ENCODE results near the gene AGTPBP1. TPM values are rescaled to one million over a fixed set of nuclear protein-coding genes. Genes with fewer than 3 reads are reported as not detected.

AGTPBP1 gene
- total RNA-seq, 2 experiments from 2014 or later: 24.2 to 37.2 TPM

GRCh38 chr9:85716031-85716877, 25.5 kb downstream of the AGTPBP1 start:
- no TSS peak for BruUV-seq (replicated peaks)

GRCh38 chr9:85715587-85715986, 26.2 kb downstream of the AGTPBP1 start:
- DNase-seq (ENCODE audit: low spot score): no peak
- ChIA-PET CTCF (ENCODE audit: unreplicated experiment) (no interaction called here), POLR2A (interaction anchor here (0.6 kb wide), 1 partner anchor 34 kb away, joined by 3 read pairs; no protein-coding TSS in a partner anchor)
- Histone ChIP-seq H3K79me2 (ENCODE audit: insufficient read depth, low read depth, low read length) (no peaks in the 10 kb centered on the region; the same call in 1 of the 2 replicates), H3K4me2 (ENCODE audit: low read length) (no peak overlapping the region), H3K27ac (ENCODE audit: low read depth, low read length, poor library complexity, severe bottlenecking) (no peak overlapping the region), H3K9me2 (ENCODE audit: insufficient read depth, low read length) (no peaks in the 10 kb centered on the region), H3K4me3 (ENCODE audit: low read depth, low read length, poor library complexity, severe bottlenecking) (no peak overlapping the region), H3K4me1 (ENCODE audit: insufficient read depth, low read length, poor library complexity, severe bottlenecking) (peaks cover 7% of the 10 kb centered on the region), H3K36me3 (ENCODE audit: insufficient read depth, low read length) (peaks cover 5% of the 10 kb centered on the region; the same call in 1 of the 2 replicates), H4K20me1 (ENCODE audit: insufficient read depth, low read length) (peaks cover 6% of the 10 kb centered on the region; the same call in 1 of the 2 replicates), H3K9me3 (ENCODE audit: low read length) (no peaks in the 10 kb centered on the region), H2AFZ (ENCODE audit: low read length) (no peak overlapping the region)
- TF ChIP-seq CTCF (conservative IDR thresholded peaks at IDR 0.05; ENCODE audit: low read length) (no peak), EZH2phosphoT487 (IDR thresholded peaks at IDR 0.05; ENCODE audit: borderline replicate concordance, low read depth, low read length) (no peak)
- BruUV-seq (replicated peaks): no TSS peak
- intact Hi-C loops (cut with micrococcal nuclease; ENCODE audit: unreplicated experiment): no loop called here

More at GRCh38 chr9:85716031-85716877, 25.5 kb downstream of the AGTPBP1 start:
- TF ChIP-seq EZH2phosphoT487 (IDR thresholded peaks at IDR 0.05; ENCODE audit: borderline replicate concordance, low read depth, low read length): no peak
- TF ChIP-seq CTCF (conservative IDR thresholded peaks at IDR 0.05; ENCODE audit: low read length): peak; percentile 66
- Histone ChIP-seq H3K79me2 (ENCODE audit: insufficient read depth, low read depth, low read length) (no peaks in the 10 kb centered on the region; the same call in 1 of the 2 replicates), H2AFZ (ENCODE audit: low read length) (no peak overlapping the region), H3K4me1 (ENCODE audit: insufficient read depth, low read length, poor library complexity, severe bottlenecking) (peaks cover 7% of the 10 kb centered on the region), H3K4me2 (ENCODE audit: low read length) (no peak overlapping the region), H3K36me3 (ENCODE audit: insufficient read depth, low read length) (no peaks in the 10 kb centered on the region), H3K4me3 (ENCODE audit: low read depth, low read length, poor library complexity, severe bottlenecking) (no peak overlapping the region), H3K9me3 (ENCODE audit: low read length) (no peaks in the 10 kb centered on the region), H4K20me1 (ENCODE audit: insufficient read depth, low read length) (peaks cover 6% of the 10 kb centered on the region; the same call in 1 of the 2 replicates), H3K27ac (ENCODE audit: low read depth, low read length, poor library complexity, severe bottlenecking) (no peak overlapping the region), H3K9me2 (ENCODE audit: insufficient read depth, low read length) (no peaks in the 10 kb centered on the region)
- DNase-seq (ENCODE audit: low spot score): peak; percentile 8
- intact Hi-C loops (cut with micrococcal nuclease; ENCODE audit: unreplicated experiment): no loop called here
- CTCF ChIA-PET (ENCODE audit: unreplicated experiment): no interaction called here
- POLR2A ChIA-PET: no interaction called here
